ENCODE data around the gene TNFSF9. TPM values are rescaled to one million over a fixed set of nuclear protein-coding genes. Genes with fewer than 3 reads are reported as not detected.

The TNFSF9 gene
- total RNA-seq, 4 donors from 2014 or later = 1.1 to 1.8 TPM; not detected in 2

GRCh38 chr19:6528544-6529121 is 2.2 kb upstream of the TNFSF9 start:
- no peak for TF ChIP-seq POLR2A (IDR thresholded peaks at IDR 0.05)
- TF ChIP-seq, protein P1, sequence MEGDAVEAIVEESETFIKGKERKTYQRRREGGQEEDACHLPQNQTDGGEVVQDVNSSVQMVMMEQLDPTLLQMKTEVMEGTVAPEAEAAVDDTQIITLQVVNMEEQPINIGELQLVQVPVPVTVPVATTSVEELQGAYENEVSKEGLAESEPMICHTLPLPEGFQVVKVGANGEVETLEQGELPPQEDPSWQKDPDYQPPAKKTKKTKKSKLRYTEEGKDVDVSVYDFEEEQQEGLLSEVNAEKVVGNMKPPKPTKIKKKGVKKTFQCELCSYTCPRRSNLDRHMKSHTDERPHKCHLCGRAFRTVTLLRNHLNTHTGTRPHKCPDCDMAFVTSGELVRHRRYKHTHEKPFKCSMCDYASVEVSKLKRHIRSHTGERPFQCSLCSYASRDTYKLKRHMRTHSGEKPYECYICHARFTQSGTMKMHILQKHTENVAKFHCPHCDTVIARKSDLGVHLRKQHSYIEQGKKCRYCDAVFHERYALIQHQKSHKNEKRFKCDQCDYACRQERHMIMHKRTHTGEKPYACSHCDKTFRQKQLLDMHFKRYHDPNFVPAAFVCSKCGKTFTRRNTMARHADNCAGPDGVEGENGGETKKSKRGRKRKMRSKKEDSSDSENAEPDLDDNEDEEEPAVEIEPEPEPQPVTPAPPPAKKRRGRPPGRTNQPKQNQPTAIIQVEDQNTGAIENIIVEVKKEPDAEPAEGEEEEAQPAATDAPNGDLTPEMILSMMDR (IDR thresholded peaks at IDR 0.05 in 4 of 5, conservative IDR thresholded peaks at IDR 0.05 in 1 of 5) = no peak
- H3K4me1 ChIP-seq = peaks cover 25 to 29% of the 10 kb centered on the region in 2 donors
- intact Hi-C loops (cut with DNase I; ENCODE audit: low total_unique reads) = no loop called here
- H3K27me3 ChIP-seq = peaks cover 8 to 18% (median 10%) of the 10 kb centered on the region in 3 donors
- ATAC-seq (no peak), DNase-seq (peak; percentile 33 to 52)
- in situ Hi-C loops (cut with MboI; ENCODE audit: low sequenced_read_pairs in 4 of 4) = loop anchor here in 1 of 4 donors (10.0 kb wide), 1 partner anchor 96 kb away; no protein-coding TSS in a partner anchor
- H3K9me3 ChIP-seq = no peaks in the 10 kb centered on the region
- H3K36me3 ChIP-seq = no peaks in the 10 kb centered on the region
- peak overlapping the region in 2 of 4 donors; percentile 22 to 27 for H3K27ac ChIP-seq
- H3K4me3 ChIP-seq = no peak overlapping the region

GRCh38 chr19:6529351-6529750 is 1.5 kb upstream of the TNFSF9 start:
- ATAC-seq (no peak), DNase-seq (no peak)
- TF ChIP-seq, protein P1 (IDR thresholded peaks at IDR 0.05 in 4 of 5, conservative IDR thresholded peaks at IDR 0.05 in 1 of 5) = no peak
- no peak for TF ChIP-seq POLR2A (IDR thresholded peaks at IDR 0.05)
- Histone ChIP-seq H3K36me3 (no peaks in the 10 kb centered on the region), H3K27ac (peak overlapping the region in 2 of 4 donors; percentile 74 to 82), H3K9me3 (no peaks in the 10 kb centered on the region), H3K4me3 (peak overlapping the region; percentile 17 to 75 (median 70)), H3K4me1 (peaks cover 25 to 29% of the 10 kb centered on the region in 2 donors), H3K27me3 (peaks cover 8 to 18% (median 10%) of the 10 kb centered on the region in 3 donors)
- in situ Hi-C loops (cut with MboI; ENCODE audit: low sequenced_read_pairs in 4 of 4) (loop anchor here in 1 of 4 donors (10.0 kb wide), 1 partner anchor 95 kb away; no protein-coding TSS in a partner anchor), intact Hi-C loops (cut with DNase I; ENCODE audit: low total_unique reads) (no loop called here)

DNA sequence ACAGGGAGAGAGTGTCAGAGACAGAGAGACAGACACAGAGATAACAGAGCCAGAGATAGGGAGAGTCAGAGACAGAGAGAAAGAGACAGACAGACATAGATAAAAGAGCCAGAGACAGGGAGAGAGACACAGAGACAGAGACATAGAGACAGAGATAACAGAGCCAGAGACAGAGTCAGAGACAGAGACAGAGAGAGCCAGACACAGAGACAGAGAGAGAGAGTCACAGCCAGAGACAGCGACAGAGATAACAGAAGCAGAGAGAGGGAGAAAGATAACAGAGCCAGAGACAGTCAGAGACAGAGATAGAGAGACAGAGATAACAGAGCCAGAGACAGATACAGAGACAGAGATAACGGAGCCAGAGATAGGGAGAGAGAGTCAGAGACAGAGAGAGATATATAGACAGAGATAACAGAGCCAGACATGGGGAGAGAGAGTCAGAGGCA is 865 bp upstream of the TNFSF9 start:
- ATAC-seq (no peak), DNase-seq (no peak)
- Histone ChIP-seq H3K36me3 (no peaks in the 10 kb centered on the region), H3K27me3 (peaks cover 8 to 23% (median 10%) of the 10 kb centered on the region in 3 donors), H3K9me3 (no peaks in the 10 kb centered on the region), H3K4me1 (peaks cover 25 to 29% of the 10 kb centered on the region in 2 donors), H3K27ac (peak overlapping the region; percentile 74 to 90 (median 86)), H3K4me3 (peak overlapping the region; percentile 67 to 75 (median 74))
- intact Hi-C loops (cut with DNase I; ENCODE audit: low total_unique reads) = loop anchor here (2.0 to 5.0 kb wide), 3 partner anchors 13 to 207 kb away; partner anchors contain the start of genes GPR108, SLC25A23 and TRIP10
- in situ Hi-C loops (cut with MboI; ENCODE audit: low sequenced_read_pairs in 4 of 4) = loop anchor here in 1 of 4 donors (10.0 kb wide), 1 partner anchor 95 kb away; no protein-coding TSS in a partner anchor
- TF ChIP-seq, protein P1 (IDR thresholded peaks at IDR 0.05 in 4 of 5, conservative IDR thresholded peaks at IDR 0.05 in 1 of 5) = no peak
- no peak for TF ChIP-seq POLR2A (IDR thresholded peaks at IDR 0.05)

- intact Hi-C loops (cut with DNase I; ENCODE audit: low total_unique reads) = loop anchor here (2.0 to 5.0 kb wide), 3 partner anchors 15 to 206 kb away; partner anchors contain the start of genes GPR108, SLC25A23 and TRIP10
- peaks cover 8 to 23% (median 10%) of the 10 kb centered on the region in 3 donors for H3K27me3 ChIP-seq
- TF ChIP-seq, protein P1 (IDR thresholded peaks at IDR 0.05 in 4 of 5, conservative IDR thresholded peaks at IDR 0.05 in 1 of 5) = no peak
- TF ChIP-seq POLR2A (IDR thresholded peaks at IDR 0.05) = no peak
- H3K9me3 ChIP-seq = no peaks in the 10 kb centered on the region
- no peaks in the 10 kb centered on the region for H3K36me3 ChIP-seq
- peak overlapping the region; percentile 67 to 75 (median 74) for H3K4me3 ChIP-seq
- peaks cover 25 to 29% of the 10 kb centered on the region in 2 donors for H3K4me1 ChIP-seq
- DNase-seq = no peak
- in situ Hi-C loops (cut with MboI; ENCODE audit: low sequenced_read_pairs in 4 of 4) = no loop called here
- ATAC-seq = no peak
- peak overlapping the region; percentile 74 to 90 (median 86) for H3K27ac ChIP-seq
These were observed 533 bp downstream of the TNFSF9 start for GRCh38 chr19:6531163-6531955.
